Neural progenitor cell (in vitro differentiated cells): Measurements from ENCODE around the gene GHRHR.

Source experiments
- EZH2 ChIP-seq: fragments of 200-600 bp; sonication (generic); IDR thresholded peaks from 2 replicates; pipeline ENCODE4 v1.6.1; 2017; ENCODE audit warnings: antibody characterized with exemption, mild to moderate bottlenecking, moderate library complexity
- EZH2phosphoT487 ChIP-seq: fragments of 200-600 bp; sonication (generic); IDR thresholded peaks from 2 replicates; pipeline ENCODE4 v1.6.1; 2017; ENCODE audit warnings: antibody characterized with exemption
- TF ChIP-seq, protein P1 (sequence below): fragments of 200-600 bp; sonication (generic); IDR thresholded peaks from 2 replicates; pipeline ENCODE4 v1.5.1; 2017; ENCODE audit warnings: antibody characterized with exemption, mild to moderate bottlenecking

- TF ChIP-seq EZH2: no peak
- TF ChIP-seq, protein P1, sequence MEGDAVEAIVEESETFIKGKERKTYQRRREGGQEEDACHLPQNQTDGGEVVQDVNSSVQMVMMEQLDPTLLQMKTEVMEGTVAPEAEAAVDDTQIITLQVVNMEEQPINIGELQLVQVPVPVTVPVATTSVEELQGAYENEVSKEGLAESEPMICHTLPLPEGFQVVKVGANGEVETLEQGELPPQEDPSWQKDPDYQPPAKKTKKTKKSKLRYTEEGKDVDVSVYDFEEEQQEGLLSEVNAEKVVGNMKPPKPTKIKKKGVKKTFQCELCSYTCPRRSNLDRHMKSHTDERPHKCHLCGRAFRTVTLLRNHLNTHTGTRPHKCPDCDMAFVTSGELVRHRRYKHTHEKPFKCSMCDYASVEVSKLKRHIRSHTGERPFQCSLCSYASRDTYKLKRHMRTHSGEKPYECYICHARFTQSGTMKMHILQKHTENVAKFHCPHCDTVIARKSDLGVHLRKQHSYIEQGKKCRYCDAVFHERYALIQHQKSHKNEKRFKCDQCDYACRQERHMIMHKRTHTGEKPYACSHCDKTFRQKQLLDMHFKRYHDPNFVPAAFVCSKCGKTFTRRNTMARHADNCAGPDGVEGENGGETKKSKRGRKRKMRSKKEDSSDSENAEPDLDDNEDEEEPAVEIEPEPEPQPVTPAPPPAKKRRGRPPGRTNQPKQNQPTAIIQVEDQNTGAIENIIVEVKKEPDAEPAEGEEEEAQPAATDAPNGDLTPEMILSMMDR: no peak
- TF ChIP-seq EZH2phosphoT487: no peak
Measured at GRCh38 chr7:30990673-30991170, 27.0 kb downstream of the GHRHR start.
